Osteoblast (primary cell): ENCODE measurements around the gene NDST3. TPM values are rescaled to one million over a fixed set of nuclear protein-coding genes. Genes with fewer than 3 reads are reported as not detected.

Experiments
- DNase-seq: peaks from one replicate; pipeline ENCODE4 v3.0.0; 2011; ENCODE audit warnings: low spot score, mixed read lengths; ENCODE audit not compliant: insufficient read length; ENCODE audit errors: missing footprints
- H2AFZ ChIP-seq: 2 replicates; pipeline ENCODE4 v1.6.0; 2011; ENCODE audit warnings: mild to moderate bottlenecking, low read length
- H3K27ac ChIP-seq: 2 replicates; pipeline ENCODE4 v1.5.1; 2011; ENCODE audit warnings: mild to moderate bottlenecking, low read depth, low read length, moderate library complexity
- H3K27me3 ChIP-seq: 2 replicates; pipeline ENCODE4 v1.6.0; 2012; ENCODE audit warnings: mild to moderate bottlenecking, control low read depth, inconsistent platforms, low read length, moderate library complexity; ENCODE audit not compliant: insufficient read depth
- H3K36me3 ChIP-seq: 2 replicates; pipeline ENCODE4 v1.5.1; 2011; ENCODE audit warnings: mild to moderate bottlenecking, low read length, control low read depth, moderate library complexity; ENCODE audit not compliant: insufficient read depth
- H3K4me1 ChIP-seq: 2 replicates; pipeline ENCODE4 v1.5.1; 2011; ENCODE audit warnings: mild to moderate bottlenecking, low read length, control low read depth, moderate library complexity; ENCODE audit not compliant: insufficient read depth
- H3K4me2 ChIP-seq: 2 replicates; pipeline ENCODE4 v1.6.0; 2011; ENCODE audit warnings: mild to moderate bottlenecking, low read length; ENCODE audit not compliant: insufficient read depth
- H3K4me3 ChIP-seq: fragments of 200-600 bp; sonication (generic); 3 replicates; pipeline ENCODE4 v1.5.1; 2012; ENCODE audit warnings: mild to moderate bottlenecking, low read length, inconsistent platforms; ENCODE audit not compliant: insufficient read depth
- H3K79me2 ChIP-seq: 2 replicates; pipeline ENCODE4 v1.6.0; 2012; ENCODE audit warnings: mild to moderate bottlenecking, low read length, control low read depth, inconsistent platforms; ENCODE audit not compliant: insufficient read depth
- H3K9me3 ChIP-seq: 2 replicates; pipeline ENCODE4 v1.5.1; 2011; ENCODE audit warnings: low read depth, low read length, control low read depth
- H4K20me1 ChIP-seq: 2 replicates; pipeline ENCODE4 v1.6.0; 2012; ENCODE audit warnings: mild to moderate bottlenecking, low read length, control low read depth; ENCODE audit not compliant: insufficient read depth
- CTCF ChIP-seq: IDR thresholded peaks from 2 replicates; pipeline ENCODE4 v1.5.1; 2011; ENCODE audit warnings: mild to moderate bottlenecking, low read depth, low read length, moderate library complexity; ENCODE audit errors: extremely low read depth
- total RNA-seq: library from RNA; depleted of rRNA; stranded (reverse); fragments of >200 nt; gene quantifications from 2 replicates; pipeline ENCODE4 v1.2.3, GENCODE V29; 2012

The NDST3 gene
- total RNA-seq, 1 donor: not detected

DNA sequence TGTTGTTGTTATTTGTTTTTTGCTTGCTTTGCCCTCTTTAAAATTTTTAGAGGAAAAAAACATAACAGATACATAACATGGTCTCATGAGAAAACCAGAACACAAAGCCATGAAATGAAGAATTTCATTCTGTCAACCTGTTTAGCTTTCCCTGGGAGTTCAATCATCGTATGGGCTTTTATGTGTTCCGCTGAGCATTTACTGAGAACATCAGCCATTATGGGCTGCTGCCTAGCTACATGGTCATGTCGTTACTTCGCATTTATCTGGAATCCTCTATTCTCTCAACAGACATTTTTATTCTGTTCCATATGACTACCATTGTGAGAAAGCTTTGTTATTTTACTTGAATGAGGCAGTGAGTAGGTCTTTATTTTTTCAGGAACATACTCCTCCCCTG lies 51.4 kb downstream of the NDST3 start:
- DNase-seq: no peak
- Histone ChIP-seq H3K9me3 (no peaks in the 10 kb centered on the region), H3K27me3 (no peaks in the 10 kb centered on the region), H2AFZ (no peak overlapping the region), H3K36me3 (no peaks in the 10 kb centered on the region), H3K4me3 (no peak overlapping the region), H3K27ac (no peak overlapping the region), H3K4me2 (no peak overlapping the region), H4K20me1 (no peaks in the 10 kb centered on the region), H3K79me2 (no peaks in the 10 kb centered on the region), H3K4me1 (peaks cover 6% of the 10 kb centered on the region)
- TF ChIP-seq CTCF: no peak

GRCh38 chr4:118086344-118086743 lies 52.1 kb downstream of the NDST3 start:
- H3K4me3 ChIP-seq: no peak overlapping the region
- no peaks in the 10 kb centered on the region for H3K9me3 ChIP-seq
- H3K27ac ChIP-seq: no peak overlapping the region
- no peaks in the 10 kb centered on the region for H4K20me1 ChIP-seq
- H3K36me3 ChIP-seq: no peaks in the 10 kb centered on the region
- no peaks in the 10 kb centered on the region for H3K79me2 ChIP-seq
- no peak for DNase-seq
- no peaks in the 10 kb centered on the region for H3K27me3 ChIP-seq
- no peak overlapping the region for H3K4me2 ChIP-seq
- TF ChIP-seq CTCF: no peak
- H3K4me1 ChIP-seq: peaks cover 6% of the 10 kb centered on the region
- H2AFZ ChIP-seq: peak overlapping the region; percentile 50

DNA sequence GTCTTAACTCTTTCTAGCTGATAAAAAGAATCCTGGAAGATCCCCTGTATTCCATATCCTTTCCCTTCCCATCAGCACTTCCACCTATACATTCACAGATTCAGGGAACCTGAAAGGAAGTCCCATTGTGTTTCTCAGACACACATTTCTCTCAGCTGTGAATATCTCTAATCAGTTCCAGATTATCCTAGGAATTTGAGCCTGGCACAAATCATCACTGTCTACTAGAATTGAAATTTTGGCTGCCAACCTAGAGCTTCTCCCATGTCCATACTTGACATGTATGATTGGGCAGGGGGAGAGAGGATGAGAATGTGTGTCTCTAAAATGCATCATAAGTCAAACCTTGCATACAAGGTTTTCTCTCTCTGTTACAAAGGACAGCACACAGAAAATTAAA lies 53.1 kb downstream of the NDST3 start:
- no peaks in the 10 kb centered on the region for H3K79me2 ChIP-seq
- no peak overlapping the region for H2AFZ ChIP-seq
- DNase-seq: no peak

GRCh38 chr4:118099106-118099505 lies 64.8 kb downstream of the NDST3 start:
- Histone ChIP-seq H3K79me2 (no peaks in the 10 kb centered on the region), H4K20me1 (no peaks in the 10 kb centered on the region), H3K27ac (no peak overlapping the region), H3K36me3 (no peaks in the 10 kb centered on the region), H3K27me3 (no peaks in the 10 kb centered on the region), H2AFZ (no peak overlapping the region), H3K4me3 (no peak overlapping the region), H3K4me1 (no peaks in the 10 kb centered on the region), H3K9me3 (no peaks in the 10 kb centered on the region), H3K4me2 (no peak overlapping the region)
- no peak for TF ChIP-seq CTCF
- DNase-seq: no peak

More for the DNA sequence above, 53.1 kb downstream of the NDST3 start:
- Histone ChIP-seq H3K4me1 (peaks cover 6% of the 10 kb centered on the region), H3K36me3 (no peaks in the 10 kb centered on the region), H3K9me3 (no peaks in the 10 kb centered on the region), H3K27me3 (no peaks in the 10 kb centered on the region), H3K27ac (no peak overlapping the region), H3K4me3 (no peak overlapping the region), H4K20me1 (no peaks in the 10 kb centered on the region), H3K4me2 (no peak overlapping the region)
- TF ChIP-seq CTCF: no peak
